ENCODE measurements around the gene JMJD8. TPM values are rescaled to one million over a fixed set of nuclear protein-coding genes. Genes with fewer than 3 reads are reported as not detected.

JMJD8 gene
- total and polyA plus RNA-seq, 4 donors, result 21.2 to 52.6 (median 33.4) TPM

DNA sequence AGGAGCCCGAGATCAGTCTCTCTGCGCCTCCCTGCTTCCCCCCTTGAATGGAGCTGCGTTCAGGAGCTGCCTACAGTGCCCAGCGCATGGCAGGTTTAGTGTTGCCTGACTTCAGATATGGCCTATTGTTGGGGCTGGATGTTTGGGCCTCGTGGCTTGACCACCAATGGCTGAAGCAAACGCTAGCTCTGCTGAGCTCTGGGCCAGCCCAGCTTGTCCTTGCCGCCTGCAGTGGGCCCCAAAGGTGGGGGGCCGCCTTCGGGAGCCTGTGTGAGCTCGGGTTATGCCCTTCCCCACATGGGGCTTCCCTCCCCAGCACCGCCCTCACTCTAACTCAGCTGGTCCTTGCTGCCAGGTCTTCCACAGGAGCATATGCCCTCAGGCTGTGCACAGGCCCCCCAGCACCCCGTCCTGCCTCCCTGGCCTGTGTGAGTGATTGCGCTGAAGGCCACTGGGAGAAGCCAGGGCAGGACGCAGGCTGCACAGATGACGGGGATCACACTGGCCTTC, 46.0 kb downstream of the JMJD8 start:
- Histone ChIP-seq H3K4me1 (ENCODE audit: control insufficient read depth in 4 of 4, insufficient read depth in 4 of 4, low read length in 3 of 4) (peaks cover 10 to 47% (median 24%) of the 10 kb centered on the region in 4 donors), H3K9ac (ENCODE audit: low read depth in 1 of 2, low read length in 2 of 2) (no peak overlapping the region), H3K4me3 (ENCODE audit: low read depth in 1 of 3, low read length in 3 of 3) (no peak overlapping the region), H3K9me3 (ENCODE audit: control insufficient read depth in 4 of 4, low read length in 3 of 4) (no peaks in the 10 kb centered on the region), H3K36me3 (ENCODE audit: control insufficient read depth in 4 of 4, insufficient read depth in 3 of 4, low read depth in 1 of 4, low read length in 3 of 4) (peaks cover 0 to 6% (median 0%) of the 10 kb centered on the region in 4 donors), H3K27ac (ENCODE audit: low read depth in 1 of 2, low read length in 2 of 2) (no peak overlapping the region), H3K27me3 (ENCODE audit: control insufficient read depth in 4 of 4, insufficient read depth in 4 of 4, low read length in 3 of 4) (no peaks in the 10 kb centered on the region)
- TF ChIP-seq TAF1 (conservative IDR thresholded peaks at IDR 0.05), result no peak
- no peak for TF ChIP-seq GABPA (IDR thresholded peaks at IDR 0.05 in 1 of 2, conservative IDR thresholded peaks at IDR 0.05 in 1 of 2)
- no peak for TF ChIP-seq JUND (IDR thresholded peaks at IDR 0.05)
- DNase-seq (ENCODE audit: low spot score), result no peak
- 94% methylated on average over 15 of the region's 15 CpGs for WGBS

DNA sequence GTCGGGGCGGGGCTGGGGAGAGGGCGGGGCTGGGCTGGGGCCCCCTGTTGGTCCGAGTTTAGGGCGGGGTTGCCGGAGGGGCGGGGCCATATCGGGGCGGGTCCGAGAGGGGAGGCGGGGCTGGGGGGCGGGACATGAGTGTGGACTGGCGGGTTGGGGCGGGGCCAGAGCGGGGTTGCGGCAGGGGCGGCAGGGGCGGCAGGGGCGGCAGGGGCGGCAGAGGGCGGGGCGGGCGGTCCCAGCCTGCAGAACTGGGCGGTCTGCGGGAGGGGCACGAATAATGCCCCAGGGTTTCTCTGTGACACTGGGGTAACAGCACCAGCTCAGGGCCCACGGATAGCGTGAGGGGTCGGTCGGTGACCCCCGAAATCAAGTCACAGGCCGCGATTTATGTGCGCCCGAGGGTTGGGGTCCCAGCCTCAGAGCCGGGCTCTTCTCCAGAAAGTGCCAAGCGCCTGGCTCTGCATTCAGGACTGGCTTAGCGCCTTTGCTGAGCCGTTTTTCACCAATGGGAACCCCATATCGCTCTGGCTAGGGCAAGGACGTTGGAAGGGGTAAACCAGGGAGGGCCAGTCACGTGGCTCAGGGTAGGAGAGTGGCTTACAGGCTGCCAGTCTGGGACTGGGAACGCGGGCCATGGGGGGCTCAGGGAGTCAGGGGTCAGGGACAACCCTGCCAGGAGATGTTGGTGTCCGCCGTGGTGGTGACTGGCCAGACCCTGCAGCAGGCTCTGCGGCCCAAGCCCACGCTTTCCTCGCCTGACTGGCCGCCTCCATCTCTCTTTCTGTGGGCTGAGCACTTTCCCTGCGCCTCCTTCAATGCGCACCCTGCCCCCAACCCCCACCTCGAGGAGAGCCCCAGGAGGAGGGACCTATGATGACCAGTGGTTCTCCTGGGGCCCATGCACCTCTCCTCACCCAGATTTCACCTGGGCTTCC, 46.8 kb downstream of the JMJD8 start:
- TF ChIP-seq SP1 (IDR thresholded peaks at IDR 0.05) (peak; percentile 15), RXRA (IDR thresholded peaks at IDR 0.05) (no peak), FOXA2 (IDR thresholded peaks at IDR 0.05) (no peak)
- TF ChIP-seq, protein P1, sequence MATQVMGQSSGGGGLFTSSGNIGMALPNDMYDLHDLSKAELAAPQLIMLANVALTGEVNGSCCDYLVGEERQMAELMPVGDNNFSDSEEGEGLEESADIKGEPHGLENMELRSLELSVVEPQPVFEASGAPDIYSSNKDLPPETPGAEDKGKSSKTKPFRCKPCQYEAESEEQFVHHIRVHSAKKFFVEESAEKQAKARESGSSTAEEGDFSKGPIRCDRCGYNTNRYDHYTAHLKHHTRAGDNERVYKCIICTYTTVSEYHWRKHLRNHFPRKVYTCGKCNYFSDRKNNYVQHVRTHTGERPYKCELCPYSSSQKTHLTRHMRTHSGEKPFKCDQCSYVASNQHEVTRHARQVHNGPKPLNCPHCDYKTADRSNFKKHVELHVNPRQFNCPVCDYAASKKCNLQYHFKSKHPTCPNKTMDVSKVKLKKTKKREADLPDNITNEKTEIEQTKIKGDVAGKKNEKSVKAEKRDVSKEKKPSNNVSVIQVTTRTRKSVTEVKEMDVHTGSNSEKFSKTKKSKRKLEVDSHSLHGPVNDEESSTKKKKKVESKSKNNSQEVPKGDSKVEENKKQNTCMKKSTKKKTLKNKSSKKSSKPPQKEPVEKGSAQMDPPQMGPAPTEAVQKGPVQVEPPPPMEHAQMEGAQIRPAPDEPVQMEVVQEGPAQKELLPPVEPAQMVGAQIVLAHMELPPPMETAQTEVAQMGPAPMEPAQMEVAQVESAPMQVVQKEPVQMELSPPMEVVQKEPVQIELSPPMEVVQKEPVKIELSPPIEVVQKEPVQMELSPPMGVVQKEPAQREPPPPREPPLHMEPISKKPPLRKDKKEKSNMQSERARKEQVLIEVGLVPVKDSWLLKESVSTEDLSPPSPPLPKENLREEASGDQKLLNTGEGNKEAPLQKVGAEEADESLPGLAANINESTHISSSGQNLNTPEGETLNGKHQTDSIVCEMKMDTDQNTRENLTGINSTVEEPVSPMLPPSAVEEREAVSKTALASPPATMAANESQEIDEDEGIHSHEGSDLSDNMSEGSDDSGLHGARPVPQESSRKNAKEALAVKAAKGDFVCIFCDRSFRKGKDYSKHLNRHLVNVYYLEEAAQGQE (IDR thresholded peaks at IDR 0.05), result peak; percentile 9
- no peaks in the 10 kb centered on the region for H3K9me3 ChIP-seq (ENCODE audit: control insufficient read depth in 4 of 4, low read length in 3 of 4)
- peaks cover 8 to 40% (median 20%) of the 10 kb centered on the region in 4 donors for H3K4me1 ChIP-seq (ENCODE audit: control insufficient read depth in 4 of 4, insufficient read depth in 4 of 4, low read length in 3 of 4)
- H3K9ac ChIP-seq (ENCODE audit: low read depth in 1 of 2, low read length in 2 of 2), result no peak overlapping the region
- H3K27me3 ChIP-seq (ENCODE audit: control insufficient read depth in 4 of 4, insufficient read depth in 4 of 4, low read length in 3 of 4), result no peaks in the 10 kb centered on the region
- DNase-seq (ENCODE audit: low spot score), result peak; percentile 95
- H3K27ac ChIP-seq (ENCODE audit: low read depth in 1 of 2, low read length in 2 of 2), result peak overlapping the region; percentile 84 to 99
- H3K4me3 ChIP-seq (ENCODE audit: low read depth in 1 of 3, low read length in 3 of 3), result peak overlapping the region; percentile 60 to 88 (median 80)
- whole genome bisulfite sequencing, result 16% methylated on average over 53 of the region's 53 CpGs
- peaks cover 0 to 8% (median 0%) of the 10 kb centered on the region in 4 donors for H3K36me3 ChIP-seq (ENCODE audit: control insufficient read depth in 4 of 4, insufficient read depth in 3 of 4, low read depth in 1 of 4, low read length in 3 of 4)

DNA sequence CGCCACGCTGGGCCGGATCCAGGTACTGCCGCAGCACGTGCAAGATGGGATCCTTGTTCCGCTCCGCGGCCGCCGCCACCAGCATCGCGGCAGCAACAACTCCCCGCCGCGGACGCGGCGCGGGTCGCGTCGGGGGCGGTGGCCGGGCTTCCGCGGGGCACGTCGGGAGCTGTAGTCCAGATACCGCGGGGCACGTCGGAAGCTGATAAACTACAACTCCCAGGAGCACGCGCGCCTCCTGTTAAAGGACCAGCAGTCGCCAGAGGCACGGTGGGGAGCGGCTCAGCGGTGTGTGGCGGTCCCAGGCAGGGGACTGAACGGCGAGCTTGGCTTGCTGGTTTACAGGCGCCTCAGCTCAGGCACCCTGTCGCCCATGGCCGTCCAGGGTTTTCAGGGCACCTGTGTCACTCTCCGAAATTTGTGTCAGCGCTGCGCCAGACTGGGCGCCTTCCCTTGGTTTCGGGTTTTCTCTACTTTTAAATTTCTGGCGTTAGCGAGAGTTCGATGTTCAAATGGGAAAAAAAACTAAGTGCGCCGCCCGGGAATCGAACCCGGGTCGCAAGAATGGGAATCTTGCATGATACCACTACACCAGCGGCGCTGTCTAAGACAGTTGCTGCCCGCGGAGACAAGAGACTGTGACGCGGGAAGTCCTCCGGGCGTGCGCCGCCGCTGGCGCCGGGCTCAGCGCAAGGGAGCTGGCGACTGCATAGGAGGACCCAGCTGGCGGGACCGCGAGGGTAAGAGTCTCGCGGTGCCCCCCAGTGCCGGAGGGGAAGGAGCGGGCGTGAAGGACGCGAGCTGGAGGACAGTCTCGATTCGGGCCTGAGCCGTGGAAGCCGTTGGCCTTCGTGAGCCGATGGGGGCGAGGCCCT, 47.7 kb downstream of the JMJD8 start, which contains the start of gene METTL26:
Gene METTL26 (minus strand): TSS at position 100 of the 875 bp plus-strand sequence. CDS start 15 bp downstream, at position 85.
- Histone ChIP-seq H3K27me3 (ENCODE audit: control insufficient read depth in 4 of 4, insufficient read depth in 4 of 4, low read length in 3 of 4) (no peaks in the 10 kb centered on the region), H3K9me3 (ENCODE audit: control insufficient read depth in 4 of 4, low read length in 3 of 4) (no peaks in the 10 kb centered on the region), H3K4me3 (ENCODE audit: low read depth in 1 of 3, low read length in 3 of 3) (peak within 1 kb of the TSS; percentile 60 to 88 (median 80)), H3K27ac (ENCODE audit: low read depth in 1 of 2, low read length in 2 of 2) (peak within 1 kb of the TSS; percentile 84 to 99), H3K4me1 (ENCODE audit: control insufficient read depth in 4 of 4, insufficient read depth in 4 of 4, low read length in 3 of 4) (peaks cover 8 to 38% (median 19%) of the 10 kb centered on the region in 4 donors), H3K9ac (ENCODE audit: low read depth in 1 of 2, low read length in 2 of 2) (peak within 1 kb of the TSS; percentile 63 to 89), H3K36me3 (ENCODE audit: control insufficient read depth in 4 of 4, insufficient read depth in 3 of 4, low read depth in 1 of 4, low read length in 3 of 4) (peaks cover 0 to 7% (median 0%) of the 10 kb centered on the region in 4 donors)
- under 1% methylated on average over 91 of the region's 91 CpGs for WGBS
- peak; percentile 94 for DNase-seq (ENCODE audit: low spot score)
- TF ChIP-seq, protein P2, sequence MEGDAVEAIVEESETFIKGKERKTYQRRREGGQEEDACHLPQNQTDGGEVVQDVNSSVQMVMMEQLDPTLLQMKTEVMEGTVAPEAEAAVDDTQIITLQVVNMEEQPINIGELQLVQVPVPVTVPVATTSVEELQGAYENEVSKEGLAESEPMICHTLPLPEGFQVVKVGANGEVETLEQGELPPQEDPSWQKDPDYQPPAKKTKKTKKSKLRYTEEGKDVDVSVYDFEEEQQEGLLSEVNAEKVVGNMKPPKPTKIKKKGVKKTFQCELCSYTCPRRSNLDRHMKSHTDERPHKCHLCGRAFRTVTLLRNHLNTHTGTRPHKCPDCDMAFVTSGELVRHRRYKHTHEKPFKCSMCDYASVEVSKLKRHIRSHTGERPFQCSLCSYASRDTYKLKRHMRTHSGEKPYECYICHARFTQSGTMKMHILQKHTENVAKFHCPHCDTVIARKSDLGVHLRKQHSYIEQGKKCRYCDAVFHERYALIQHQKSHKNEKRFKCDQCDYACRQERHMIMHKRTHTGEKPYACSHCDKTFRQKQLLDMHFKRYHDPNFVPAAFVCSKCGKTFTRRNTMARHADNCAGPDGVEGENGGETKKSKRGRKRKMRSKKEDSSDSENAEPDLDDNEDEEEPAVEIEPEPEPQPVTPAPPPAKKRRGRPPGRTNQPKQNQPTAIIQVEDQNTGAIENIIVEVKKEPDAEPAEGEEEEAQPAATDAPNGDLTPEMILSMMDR (IDR thresholded peaks at IDR 0.05; ENCODE audit: low read depth, low read length, missing input control), result no peak
- TF ChIP-seq, protein P3, sequence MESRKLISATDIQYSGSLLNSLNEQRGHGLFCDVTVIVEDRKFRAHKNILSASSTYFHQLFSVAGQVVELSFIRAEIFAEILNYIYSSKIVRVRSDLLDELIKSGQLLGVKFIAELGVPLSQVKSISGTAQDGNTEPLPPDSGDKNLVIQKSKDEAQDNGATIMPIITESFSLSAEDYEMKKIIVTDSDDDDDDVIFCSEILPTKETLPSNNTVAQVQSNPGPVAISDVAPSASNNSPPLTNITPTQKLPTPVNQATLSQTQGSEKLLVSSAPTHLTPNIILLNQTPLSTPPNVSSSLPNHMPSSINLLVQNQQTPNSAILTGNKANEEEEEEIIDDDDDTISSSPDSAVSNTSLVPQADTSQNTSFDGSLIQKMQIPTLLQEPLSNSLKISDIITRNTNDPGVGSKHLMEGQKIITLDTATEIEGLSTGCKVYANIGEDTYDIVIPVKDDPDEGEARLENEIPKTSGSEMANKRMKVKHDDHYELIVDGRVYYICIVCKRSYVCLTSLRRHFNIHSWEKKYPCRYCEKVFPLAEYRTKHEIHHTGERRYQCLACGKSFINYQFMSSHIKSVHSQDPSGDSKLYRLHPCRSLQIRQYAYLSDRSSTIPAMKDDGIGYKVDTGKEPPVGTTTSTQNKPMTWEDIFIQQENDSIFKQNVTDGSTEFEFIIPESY (IDR thresholded peaks at IDR 0.05), result no peak
- TF ChIP-seq HNF4A (conservative IDR thresholded peaks at IDR 0.05) (no peak), RXRA (IDR thresholded peaks at IDR 0.05) (no peak), YY1 (IDR thresholded peaks at IDR 0.05) (peak; percentile 56), SP1 (IDR thresholded peaks at IDR 0.05) (peak; percentile 6), RAD21 (IDR thresholded peaks at IDR 0.05) (peak in 1 of 2 donors; percentile 11), JUND (IDR thresholded peaks at IDR 0.05) (no peak)
